Fibroblast of villous mesenchyme (primary cell): Measurements from ENCODE around the gene EAF1. TPM values are rescaled to one million over a fixed set of nuclear protein-coding genes. Genes with fewer than 3 reads are reported as not detected.

Experiments used
- DNase-seq: peaks from one replicate; pipeline ENCODE4 v3.0.0-alpha.2; 2010; ENCODE audit warnings: low read depth
- H3K4me3 ChIP-seq: 2 replicates; pipeline ENCODE4 v1.5.1; 2011; ENCODE audit warnings: low read depth, mild to moderate bottlenecking, low read length
- CTCF ChIP-seq: IDR thresholded peaks from 2 replicates; pipeline ENCODE4 v1.5.1; 2012; ENCODE audit warnings: low read depth, mild to moderate bottlenecking, low read length; ENCODE audit not compliant: insufficient read depth
- total RNA-seq: library from RNA; depleted of rRNA; stranded (reverse); fragments of >200 nt; gene quantifications from 2 replicates; pipeline ENCODE4 v1.2.3, GENCODE V29; 2012

Gene EAF1
- total RNA-seq, 1 donor, result 35.8 TPM

GRCh38 chr3:15430624-15431023 lies 3.2 kb downstream of the EAF1 start:
- no peak for DNase-seq
- TF ChIP-seq CTCF, result no peak
- H3K4me3 ChIP-seq, result no peak overlapping the region

- TF ChIP-seq CTCF, result no peak
- H3K4me3 ChIP-seq, result no peak overlapping the region
- DNase-seq, result no peak
These were observed 3.9 kb downstream of the EAF1 start for GRCh38 chr3:15431256-15431837.

- no peak for DNase-seq
- H3K4me3 ChIP-seq, result no peak overlapping the region
- TF ChIP-seq CTCF, result no peak
These were observed 6.1 kb downstream of the EAF1 start for GRCh38 chr3:15433531-15433930.

- TF ChIP-seq CTCF, result no peak
- no peak for DNase-seq
- no peak overlapping the region for H3K4me3 ChIP-seq
These were observed 7.4 kb downstream of the EAF1 start for GRCh38 chr3:15434756-15435155.

- no peak for TF ChIP-seq CTCF
- no peak overlapping the region for H3K4me3 ChIP-seq
- DNase-seq, result no peak
These were observed 8.8 kb downstream of the EAF1 start for GRCh38 chr3:15436246-15436645.

DNA sequence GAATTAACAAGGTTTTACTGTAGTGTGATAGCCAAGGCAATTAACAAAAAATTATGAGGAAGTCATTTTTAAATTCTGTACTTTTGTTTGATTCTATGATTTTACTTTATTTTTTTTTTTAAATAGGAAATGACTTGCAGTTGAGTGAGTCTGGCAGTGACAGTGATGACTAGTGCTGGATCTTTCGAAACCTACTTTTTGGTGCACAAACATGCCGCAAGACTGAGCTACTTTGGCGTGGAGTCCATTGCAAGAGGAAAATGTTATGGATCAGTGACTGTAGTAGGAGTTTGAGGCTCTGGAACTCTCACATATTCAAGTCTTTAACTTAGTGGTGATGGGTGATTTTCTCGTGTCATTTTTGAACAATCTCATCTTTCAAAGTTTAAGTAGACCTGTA lies 11.6 kb downstream of the EAF1 start:
- H3K4me3 ChIP-seq, result no peak overlapping the region
- peak; percentile 8 for DNase-seq
- TF ChIP-seq CTCF, result no peak

GRCh38 chr3:15439476-15439875 lies 12.1 kb downstream of the EAF1 start:
- TF ChIP-seq CTCF, result no peak
- DNase-seq, result no peak
- H3K4me3 ChIP-seq, result no peak overlapping the region
